GM21619 (cell line): ENCODE measurements around the gene OR2T10.
A peak's percentile ranks its signal among the peaks of the same experiment; 100 is the strongest.
"Not testable (repeated sequence)": the region's sequence is repeated elsewhere in the genome, so short reads cannot be mapped to it uniquely, and the experiment has no call there.

Source experiments
- ATAC-seq: cut with Tn5 transposase; IDR thresholded peaks from one replicate; pipeline ENCODE4 v1.9.1; 2021; ENCODE audit not compliant: unreplicated experiment

Gene OR2T10

DNA sequence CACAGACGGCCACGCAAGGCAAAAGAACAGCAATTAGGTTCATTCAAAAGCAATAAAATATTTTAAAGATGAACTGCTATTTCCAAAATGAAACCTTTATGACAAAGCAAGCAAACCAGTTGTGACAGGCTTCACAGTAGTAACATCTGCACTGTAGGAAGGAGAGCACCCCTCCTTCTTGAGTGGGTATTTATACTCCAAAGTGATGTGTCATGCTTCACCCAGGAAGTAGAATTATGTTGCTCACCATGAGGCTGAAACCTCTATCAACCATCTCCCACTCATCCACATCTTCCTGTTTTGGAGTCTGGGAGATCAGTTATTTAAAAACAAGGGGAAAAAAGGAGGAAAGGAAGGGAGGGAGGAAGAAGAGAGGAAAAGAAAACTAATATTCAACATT, 885 bp downstream of the OR2T10 start:
- ATAC-seq = no peak

- ATAC-seq = no peak
Observed at GRCh38 chr1:248593226-248593625, 4.3 kb downstream of the OR2T10 start.

DNA sequence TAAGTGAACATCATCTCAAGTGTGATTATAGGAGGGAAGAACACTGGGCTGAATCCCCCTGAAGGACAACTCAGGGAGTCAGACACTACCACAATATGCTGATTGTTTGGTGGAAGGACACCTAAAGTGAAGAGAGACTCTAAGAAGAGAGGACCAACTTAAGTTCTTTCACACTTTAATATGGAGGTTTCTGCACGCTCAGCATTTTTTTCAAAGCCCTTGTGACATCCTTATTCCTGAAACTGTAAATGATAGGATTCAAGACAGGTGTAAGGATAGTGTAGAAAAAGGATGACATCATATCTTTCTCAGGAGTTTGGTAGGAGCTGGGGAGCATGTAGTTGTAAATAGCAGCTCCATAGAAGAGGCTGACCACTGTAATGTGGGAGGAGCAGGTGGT, 4.8 kb downstream of the OR2T10 start:
- no peak for ATAC-seq

DNA sequence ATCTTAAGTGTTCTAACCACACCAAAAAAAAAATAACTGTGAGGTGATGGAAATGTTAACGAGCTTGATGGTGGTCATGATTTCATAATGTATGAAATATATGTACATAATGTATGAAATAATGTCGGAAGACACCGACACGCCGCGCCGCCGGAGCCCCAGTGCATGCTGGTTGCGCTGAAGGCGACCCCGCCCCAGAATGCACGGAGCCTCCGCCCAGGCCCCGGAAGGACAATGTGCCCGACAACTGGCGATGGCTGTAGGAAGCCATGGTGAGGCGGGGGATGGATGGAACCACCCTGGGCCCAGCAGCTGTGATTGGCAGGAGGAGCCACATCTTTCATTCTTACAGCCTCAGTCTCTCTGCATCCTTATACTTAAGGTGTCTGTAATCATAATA, 7.4 kb downstream of the OR2T10 start:
- no peak for ATAC-seq

DNA sequence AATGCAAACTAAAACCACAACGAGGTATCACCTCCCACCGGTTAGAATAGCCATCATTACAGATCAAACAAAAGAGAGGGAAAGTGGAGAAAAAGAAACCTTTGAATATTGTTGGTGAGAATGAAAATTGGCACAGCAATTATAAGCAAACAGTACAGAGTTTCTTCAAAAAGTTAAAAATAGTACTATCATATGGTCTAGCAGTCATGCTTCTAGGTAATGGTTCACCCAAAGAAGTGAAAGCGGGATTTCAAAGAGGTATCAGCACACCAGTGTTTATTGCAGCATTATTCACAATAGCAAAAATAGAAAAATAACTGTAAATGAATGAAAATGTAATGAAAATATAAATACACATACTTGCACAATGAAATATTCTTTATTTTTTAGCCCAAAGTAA, 8.2 kb downstream of the OR2T10 start:
- ATAC-seq = no peak

DNA sequence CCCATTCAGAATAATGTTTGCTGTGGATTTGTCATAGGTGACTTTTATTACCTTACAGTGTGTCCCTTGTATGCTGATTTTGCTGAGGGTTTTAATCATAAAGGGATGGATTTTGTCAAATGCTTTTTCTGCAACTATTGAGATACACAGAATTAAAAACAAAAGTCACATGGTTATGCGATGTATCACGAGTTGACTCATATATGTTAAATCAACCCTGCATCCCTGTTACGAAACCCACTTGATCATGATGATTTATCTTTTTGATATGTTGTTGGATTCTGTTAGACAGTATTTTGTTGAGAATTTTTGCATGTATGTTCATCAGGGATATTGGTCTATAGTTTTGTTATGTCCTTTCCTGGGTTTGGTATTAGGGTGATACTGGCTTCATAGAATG, 12.2 kb downstream of the OR2T10 start:
- no peak for ATAC-seq

DNA sequence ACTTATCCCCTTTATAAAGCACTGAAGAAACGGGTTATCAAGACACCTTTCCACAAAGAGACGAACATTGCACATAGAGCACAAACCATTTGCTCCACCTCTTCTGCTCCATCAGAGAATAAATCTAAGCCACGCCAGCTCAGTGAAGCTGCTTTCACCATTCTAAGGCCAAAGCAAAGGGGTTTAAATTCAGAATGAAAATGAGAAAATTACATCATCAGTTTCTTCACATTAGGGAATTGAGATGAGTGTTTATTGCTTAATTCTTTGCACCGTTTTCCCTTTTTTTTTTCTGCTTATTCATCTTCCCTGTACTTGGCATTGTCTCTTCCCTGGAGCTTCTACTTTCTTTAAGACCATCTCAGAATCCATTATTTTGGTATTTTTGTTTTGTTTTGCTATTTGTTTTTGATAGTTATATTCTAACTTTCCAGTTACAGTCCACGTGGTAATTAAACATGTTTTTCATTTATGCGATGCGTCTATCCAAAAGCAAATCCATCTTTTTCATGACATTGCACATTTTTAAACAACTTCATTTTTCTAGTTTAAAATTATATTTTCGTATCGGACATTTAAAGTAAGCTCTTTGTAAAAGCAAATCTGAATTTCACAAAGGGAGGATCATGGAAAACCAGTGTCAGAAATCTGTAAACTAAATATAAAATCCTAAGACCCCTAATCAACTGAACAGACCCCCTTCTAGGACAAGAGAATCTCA, 21.1 kb downstream of the OR2T10 start:
- ATAC-seq = no peak

GRCh38 chr1:248574657-248575056, 22.8 kb downstream of the OR2T10 start, which contains the start of gene OR2T34:
Gene OR2T34 (minus strand): TSS chr1:248574757. CDS start chr1:248574757, 0 bp downstream.
- not testable (repeated sequence) for ATAC-seq

DNA sequence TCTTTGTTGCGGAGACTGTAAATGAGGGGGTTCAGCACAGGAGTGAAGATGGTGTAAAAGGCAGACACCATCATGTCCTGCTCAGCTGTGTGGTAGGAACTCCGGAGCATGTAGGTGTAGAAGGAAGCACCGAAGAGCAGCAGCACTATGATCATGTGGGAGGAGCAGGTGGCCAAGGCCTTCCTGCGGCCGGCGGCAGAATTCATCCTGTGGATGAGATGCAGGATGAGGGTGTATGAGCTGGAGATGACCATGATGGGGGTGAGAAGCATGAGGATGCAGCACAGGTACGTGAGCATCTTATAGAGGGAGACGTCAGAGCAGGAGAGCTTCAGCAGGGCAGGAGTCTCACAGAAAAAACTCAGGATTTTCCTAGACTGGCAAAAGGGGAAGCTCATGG, 23.6 kb downstream of the OR2T10 start:
- not testable (repeated sequence) for ATAC-seq

- peak; percentile 93 for ATAC-seq
Observed at GRCh38 chr1:248572049-248572448, 25.5 kb downstream of the OR2T10 start.

GRCh38 chr1:248570811-248571210, 26.7 kb downstream of the OR2T10 start:
- not testable (repeated sequence) for ATAC-seq

DNA sequence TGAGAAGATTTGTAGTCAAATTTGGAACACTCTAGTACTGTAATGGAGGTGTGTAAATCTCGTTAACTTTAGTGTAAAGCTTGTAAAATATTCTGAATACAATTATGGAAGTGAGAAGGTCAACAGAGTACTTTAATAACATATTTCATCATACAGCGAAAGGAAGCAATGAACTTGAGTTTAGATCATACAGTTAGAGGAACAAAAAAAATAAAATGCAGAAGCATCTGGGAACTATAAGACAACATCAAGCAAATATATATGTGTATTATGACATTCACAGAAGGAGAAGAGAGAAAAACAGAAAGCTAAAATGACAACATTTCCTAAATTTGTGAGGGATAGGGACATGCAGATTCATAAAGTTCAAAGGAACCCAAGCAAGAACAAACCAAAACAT, 28.5 kb downstream of the OR2T10 start:
- not testable (repeated sequence) for ATAC-seq

GRCh38 chr1:248565530-248566373, 31.7 kb downstream of the OR2T10 start:
- ATAC-seq = peak; percentile 67

- ATAC-seq = not testable (repeated sequence)
Observed at GRCh38 chr1:248562672-248563071, 34.8 kb downstream of the OR2T10 start, which contains the start of gene OR2T29. Gene OR2T29 (minus strand): TSS chr1:248562772. CDS start chr1:248559491, 3,281 bp downstream.

GRCh38 chr1:248551027-248551426, 46.5 kb downstream of the OR2T10 start:
- not testable (repeated sequence) for ATAC-seq

DNA sequence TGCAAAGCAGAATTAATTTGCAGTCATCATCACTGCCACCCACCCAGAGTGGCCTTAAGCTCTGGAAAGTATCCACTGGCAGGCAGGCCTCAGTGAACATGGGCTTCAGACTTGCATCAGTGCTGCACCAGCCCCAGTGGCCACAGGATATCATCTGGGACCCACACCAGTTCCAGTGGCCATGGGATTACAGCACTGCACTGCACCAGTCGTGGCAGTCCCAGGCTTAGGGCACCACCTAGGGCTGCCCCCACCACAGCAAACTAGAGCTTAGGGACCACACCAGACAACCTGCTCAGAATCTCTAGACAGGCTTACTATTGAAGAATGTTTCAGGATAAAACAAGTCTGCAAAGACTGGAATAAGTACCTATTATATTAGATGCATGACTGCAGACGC, 50.1 kb downstream of the OR2T10 start:
- not testable (repeated sequence) for ATAC-seq
